HEK293T (cell line): ENCODE measurements around the gene B3GNT2.

Experiments used
- ARNT ChIP-seq: fragments of 450-650 bp; IDR thresholded peaks from 2 replicates; pipeline ENCODE4 v1.6.1; 2017; ENCODE audit warnings: mild to moderate bottlenecking
- BHLHE40 ChIP-seq: fragments of 450-650 bp; IDR thresholded peaks from 2 replicates; pipeline ENCODE4 v1.6.1; 2016; ENCODE audit warnings: mild to moderate bottlenecking, moderate library complexity, borderline replicate concordance
- CTBP1 ChIP-seq: fragments of 450-650 bp; IDR thresholded peaks from 2 replicates; pipeline ENCODE4 v1.6.1; 2016; ENCODE audit warnings: borderline replicate concordance
- L3MBTL2 ChIP-seq: fragments of 450-650 bp; conservative IDR thresholded peaks from 2 replicates; pipeline ENCODE4 v1.6.1; 2016; ENCODE audit warnings: mild to moderate bottlenecking
- LEF1 ChIP-seq: fragments of 450-650 bp; IDR thresholded peaks from 2 replicates; pipeline ENCODE4 v1.6.1; 2017; ENCODE audit warnings: mild to moderate bottlenecking, borderline replicate concordance
- SP1 ChIP-seq: fragments of 450-650 bp; IDR thresholded peaks from 2 replicates; pipeline ENCODE4 v1.6.1; 2017
- SUZ12 ChIP-seq: fragments of 450-650 bp; IDR thresholded peaks from 2 replicates; pipeline ENCODE4 v1.6.1; 2016; ENCODE audit warnings: mild to moderate bottlenecking
- TARDBP ChIP-seq: fragments of 450-650 bp; IDR thresholded peaks from 2 replicates; pipeline ENCODE4 v1.6.1; 2016
- TF ChIP-seq, protein P1 (sequence below): fragments of 450-650 bp; IDR thresholded peaks from 2 replicates; pipeline ENCODE4 v1.6.1; 2016

DNA sequence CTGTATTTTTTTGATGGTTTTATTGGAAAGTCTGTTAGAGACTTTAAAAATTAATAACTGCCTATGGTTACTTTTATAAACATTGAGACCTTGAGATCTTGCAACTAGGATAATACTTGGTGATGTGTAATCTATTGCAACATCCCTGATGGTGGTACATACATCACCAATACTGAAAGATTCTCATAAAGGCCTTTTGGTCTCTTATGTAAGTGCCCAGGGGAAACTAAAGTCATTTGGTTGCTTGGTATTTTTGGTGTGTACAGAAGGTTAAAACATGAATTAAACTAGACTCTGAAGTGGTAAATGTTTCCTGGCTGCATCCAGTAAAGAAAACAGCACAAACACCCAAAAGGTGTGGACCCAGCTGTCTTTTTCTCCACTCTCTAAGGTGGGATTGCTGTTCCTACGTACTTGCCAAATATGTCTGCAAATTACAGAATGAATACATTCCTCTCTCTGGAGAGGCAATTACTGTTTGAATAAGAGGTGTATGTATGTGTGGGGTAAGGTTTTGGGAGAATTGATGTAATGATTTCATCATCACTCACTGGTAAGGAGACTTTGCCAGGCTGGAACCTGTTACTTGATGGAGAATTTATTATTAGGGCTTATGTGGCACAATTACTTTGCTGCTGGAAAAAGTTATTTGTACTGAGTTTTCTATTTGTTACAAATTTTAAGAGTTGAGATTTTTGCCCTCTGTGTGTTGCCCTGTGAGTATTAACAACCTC is 3.6 kb downstream of the B3GNT2 start:
- TF ChIP-seq SP1 (no peak), TARDBP (no peak), SUZ12 (no peak), CTBP1 (no peak), ARNT (no peak), LEF1 (no peak), L3MBTL2 (no peak), BHLHE40 (no peak)
- TF ChIP-seq, protein P1, sequence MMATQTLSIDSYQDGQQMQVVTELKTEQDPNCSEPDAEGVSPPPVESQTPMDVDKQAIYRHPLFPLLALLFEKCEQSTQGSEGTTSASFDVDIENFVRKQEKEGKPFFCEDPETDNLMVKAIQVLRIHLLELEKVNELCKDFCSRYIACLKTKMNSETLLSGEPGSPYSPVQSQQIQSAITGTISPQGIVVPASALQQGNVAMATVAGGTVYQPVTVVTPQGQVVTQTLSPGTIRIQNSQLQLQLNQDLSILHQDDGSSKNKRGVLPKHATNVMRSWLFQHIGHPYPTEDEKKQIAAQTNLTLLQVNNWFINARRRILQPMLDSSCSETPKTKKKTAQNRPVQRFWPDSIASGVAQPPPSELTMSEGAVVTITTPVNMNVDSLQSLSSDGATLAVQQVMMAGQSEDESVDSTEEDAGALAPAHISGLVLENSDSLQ: no peak
